ENCODE measurements around the gene DSCAML1.

The DSCAML1 gene

GRCh38 chr11:117720061-117720511 is 76.9 kb downstream of the DSCAML1 start:
- no peak for DNase-seq

DNA sequence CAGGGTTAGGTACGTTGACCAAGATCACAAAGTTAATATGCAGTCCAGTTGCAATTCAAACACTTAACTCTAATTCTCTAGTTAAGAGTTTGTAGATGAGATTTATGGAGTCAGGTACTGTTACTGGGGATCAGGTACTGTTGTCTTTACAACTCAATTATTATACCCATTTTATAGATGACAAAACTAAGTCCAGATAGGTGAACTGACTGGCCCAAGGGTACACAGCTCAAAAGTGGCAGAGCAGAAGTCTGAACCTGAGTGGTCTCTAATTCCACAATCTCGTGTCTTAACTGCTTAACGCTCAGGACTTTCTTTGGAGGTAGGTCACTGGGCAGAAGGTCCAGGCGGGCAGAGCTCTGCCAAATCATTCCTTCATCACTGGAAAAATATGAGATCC is 77.5 kb downstream of the DSCAML1 start:
- no peak for DNase-seq

DNA sequence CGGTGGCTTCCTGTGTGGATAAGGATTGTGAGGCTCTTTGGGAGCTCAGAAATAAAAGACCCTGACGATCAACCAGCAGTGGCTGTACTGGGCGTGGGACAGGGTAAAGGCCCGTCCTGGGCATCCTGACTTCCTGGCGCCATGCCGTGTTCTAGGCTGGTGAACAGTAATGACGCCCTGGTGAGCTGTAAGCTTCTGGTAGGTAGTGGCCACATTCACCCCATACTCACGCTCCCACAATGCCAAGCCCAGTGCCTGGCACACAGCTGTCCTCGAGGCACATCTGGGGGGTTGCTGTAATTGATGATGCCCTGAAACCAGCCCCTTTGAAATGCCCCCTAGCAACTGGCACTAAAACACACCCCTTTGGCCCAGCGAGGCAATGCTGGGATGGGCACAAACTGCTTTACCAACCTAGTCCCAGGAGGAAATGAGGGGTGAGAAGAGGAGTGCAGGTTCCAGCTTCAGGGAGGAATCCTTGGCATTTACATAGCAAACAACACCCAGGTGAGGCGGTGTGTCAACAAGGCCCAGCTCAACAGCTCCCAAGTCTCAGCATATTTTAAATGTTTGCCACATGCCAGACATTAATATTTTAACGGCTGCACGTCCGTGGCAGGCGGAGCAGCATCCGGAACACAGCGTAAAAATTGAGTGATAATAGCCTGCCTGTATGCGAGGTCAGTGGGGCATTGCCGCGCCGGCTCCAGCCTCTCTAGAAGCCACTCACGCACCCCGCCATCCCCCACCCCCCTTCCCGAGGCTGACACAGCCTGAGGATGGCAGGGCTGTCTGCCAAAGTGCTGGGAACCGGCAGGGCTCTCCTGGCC is 79.3 kb downstream of the DSCAML1 start:
- DNase-seq, result no peak

DNA sequence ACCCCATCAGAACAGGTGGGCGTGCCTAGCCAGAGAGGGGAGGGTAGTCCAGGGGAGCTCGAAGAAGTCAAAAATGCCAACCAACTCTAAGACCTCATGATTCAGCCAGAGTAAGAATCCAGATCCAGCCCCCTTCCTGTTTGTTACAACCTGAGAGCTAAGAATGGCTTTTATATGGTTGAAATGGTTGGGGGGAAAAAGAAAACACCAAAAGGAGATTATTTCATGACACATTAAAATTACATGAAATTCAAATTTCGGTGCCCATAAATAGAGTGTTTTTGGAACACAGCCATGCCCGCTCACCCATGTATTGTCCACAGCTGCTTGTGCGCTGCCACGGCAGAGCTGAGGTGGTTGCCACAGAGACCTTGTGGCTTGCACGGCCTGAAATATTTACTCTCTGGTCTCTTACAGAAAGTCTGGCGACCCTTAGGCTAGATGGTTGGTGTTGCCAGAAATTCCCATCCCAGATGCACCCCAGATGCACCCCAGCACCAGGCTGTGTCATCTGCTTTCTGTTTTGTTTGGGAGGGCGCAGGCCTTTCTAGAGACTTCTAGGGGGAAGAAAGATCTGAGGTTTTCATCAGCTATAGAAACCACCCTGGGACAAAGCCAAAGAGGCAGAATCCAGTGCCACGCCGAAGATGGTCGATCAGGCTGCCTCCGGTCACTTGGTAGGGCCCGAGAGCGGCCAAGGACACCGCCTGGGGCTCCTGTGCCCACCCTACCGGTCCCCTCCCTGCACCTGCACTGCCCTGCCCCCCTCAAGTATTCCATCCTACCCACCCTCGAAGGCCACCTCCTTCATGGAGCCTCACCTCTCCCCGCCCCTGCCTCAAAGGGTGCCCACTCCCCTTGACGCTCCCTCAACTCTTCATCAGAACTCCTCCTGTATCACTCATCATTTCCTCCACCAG is 80.2 kb downstream of the DSCAML1 start:
- no peak for DNase-seq

- no peak for DNase-seq
Observed at GRCh38 chr11:117715801-117716200, 81.2 kb downstream of the DSCAML1 start.

DNA sequence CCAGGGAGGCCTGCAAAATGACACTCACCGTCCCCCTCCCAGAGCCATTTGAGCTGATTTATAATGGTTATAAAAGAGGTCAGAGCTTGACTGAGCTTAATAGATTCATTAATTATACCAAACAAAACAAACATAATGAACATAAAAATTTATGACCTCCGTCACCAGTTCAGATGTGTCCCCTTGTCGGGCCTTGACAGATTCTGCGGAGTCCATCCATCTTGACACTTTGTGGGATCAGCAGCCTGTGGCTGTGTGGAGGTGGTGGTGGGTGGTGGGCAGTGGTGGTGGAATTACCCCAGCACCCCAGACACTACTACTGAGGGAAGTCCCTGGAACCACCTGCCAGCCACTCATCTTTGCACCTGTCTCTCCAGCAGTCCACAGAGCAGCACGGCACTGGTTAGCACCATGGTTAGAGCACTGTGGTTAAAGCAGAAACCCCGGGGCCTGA is 83.5 kb downstream of the DSCAML1 start:
- DNase-seq, result no peak

DNA sequence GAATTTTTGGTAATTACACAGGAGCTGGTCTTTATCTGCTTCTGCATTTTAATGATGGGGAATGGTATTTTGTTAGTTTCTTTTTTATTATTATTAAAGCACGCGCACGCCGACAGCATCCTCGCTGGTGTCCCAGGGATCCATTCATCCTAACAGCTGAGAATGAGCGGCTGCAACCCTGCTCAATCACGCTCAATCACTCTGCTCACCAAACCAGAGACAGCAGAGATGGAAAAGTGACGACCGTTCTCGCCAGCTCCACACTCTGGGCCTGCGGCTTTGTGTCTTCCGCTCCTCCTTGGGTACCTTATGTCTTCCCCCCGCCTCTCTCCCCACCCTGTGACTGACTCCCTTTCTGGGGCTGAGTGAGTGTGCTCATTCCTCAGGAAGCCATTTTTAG is 84.5 kb downstream of the DSCAML1 start:
- no peak for DNase-seq

- no peak for DNase-seq
Observed at GRCh38 chr11:117711331-117711730, 85.7 kb downstream of the DSCAML1 start.

- DNase-seq, result no peak
Observed at GRCh38 chr11:117710211-117710610, 86.8 kb downstream of the DSCAML1 start.

DNA sequence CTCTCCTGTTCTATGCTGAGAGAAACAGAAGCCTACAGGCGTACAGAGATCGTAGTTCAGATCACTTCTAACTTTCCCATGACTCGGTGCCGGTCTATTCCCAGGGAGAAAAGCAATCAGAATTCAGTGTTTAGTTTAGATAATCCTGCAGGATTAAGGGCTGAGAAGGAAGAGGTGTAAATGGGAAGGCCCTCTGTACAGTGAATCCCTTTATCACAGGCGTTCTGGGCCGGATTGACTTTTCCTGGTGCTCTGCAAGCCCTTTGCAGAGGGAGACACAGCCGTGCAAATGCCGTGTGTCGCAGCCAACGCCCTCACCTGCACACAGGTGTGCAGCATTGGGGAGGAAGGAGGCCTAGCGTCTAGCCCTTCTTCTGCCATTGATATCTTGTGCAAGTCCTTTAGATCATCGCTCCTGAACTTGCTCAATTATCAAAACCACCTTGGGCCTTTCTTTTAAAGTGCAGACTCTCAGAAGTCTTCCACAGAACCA is 90.6 kb downstream of the DSCAML1 start:
- no peak for DNase-seq

DNA sequence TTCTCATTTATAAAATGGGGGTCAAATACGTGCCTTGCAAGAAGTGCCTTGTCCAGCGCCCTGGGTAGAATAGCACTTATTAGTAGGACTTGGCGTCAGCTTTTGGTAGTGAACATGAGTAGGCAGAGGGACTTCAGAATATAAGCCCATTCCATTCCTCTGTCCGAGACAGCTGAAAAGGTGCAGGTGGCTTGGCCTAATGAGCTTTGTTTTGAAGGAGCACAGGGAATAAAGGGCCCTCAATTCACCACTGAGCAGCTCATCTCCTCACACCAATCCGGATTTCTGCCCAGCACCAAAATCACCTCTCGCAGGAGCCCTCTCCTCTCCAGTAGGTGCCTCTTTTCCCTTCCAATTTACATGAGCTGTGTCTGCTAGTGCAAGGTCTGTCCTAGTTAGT is 91.2 kb downstream of the DSCAML1 start:
- DNase-seq, result no peak

DNA sequence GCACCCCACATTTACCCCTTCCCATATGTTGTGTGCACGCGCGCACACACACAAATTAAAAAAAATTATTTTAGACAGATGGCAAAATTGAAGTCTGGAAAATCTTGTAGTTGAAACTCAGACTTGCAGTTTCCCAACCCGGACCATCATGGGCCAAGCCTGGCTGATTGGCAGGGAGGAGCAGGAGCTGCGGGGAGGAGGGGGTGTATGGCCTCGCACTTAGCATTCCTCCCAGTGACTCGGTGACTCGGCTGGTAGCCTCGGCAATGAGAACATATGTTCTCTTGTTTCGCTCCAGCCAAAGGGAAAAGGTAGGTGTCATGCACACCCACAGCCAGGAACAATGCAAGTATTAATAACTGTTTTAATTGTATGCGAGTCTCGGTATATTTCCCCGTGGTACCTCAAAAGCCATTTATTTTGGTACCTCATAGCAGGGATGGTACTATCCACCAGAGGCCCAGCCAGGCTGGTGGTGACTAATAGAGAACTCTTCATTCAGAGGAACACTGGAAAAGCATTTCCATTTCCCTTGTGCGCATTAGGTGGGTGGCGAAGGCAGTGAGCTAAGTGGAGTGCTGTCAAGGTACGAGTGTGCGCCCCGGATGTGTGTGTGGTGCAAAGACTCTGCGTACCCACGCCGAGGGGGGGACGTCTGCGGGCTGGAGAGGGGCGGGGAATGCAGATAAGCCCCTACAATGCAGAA is 92.5 kb downstream of the DSCAML1 start:
- no peak for DNase-seq

GRCh38 chr11:117702946-117703598 is 93.9 kb downstream of the DSCAML1 start:
- DNase-seq, result no peak

DNA sequence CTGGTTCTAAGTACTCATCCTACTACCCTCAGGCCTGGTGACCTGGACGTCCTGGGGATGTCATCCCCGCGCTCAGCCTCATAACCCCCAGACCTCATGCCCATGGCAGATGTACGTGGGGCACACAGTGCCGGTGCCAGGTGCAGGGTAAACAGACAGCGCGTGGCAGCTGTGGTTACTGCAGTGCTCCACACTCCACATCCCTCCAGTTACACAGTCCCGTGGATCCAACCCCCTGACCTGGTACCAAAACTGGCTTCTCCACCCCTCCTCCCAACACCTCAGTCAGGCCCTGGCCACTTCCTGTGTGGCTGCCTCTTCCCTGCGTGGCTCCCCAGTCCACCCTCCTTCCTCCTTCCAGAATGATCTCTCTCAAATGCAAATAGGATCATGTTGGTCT is 95.2 kb downstream of the DSCAML1 start:
- peak; percentile 3 for DNase-seq

DNA sequence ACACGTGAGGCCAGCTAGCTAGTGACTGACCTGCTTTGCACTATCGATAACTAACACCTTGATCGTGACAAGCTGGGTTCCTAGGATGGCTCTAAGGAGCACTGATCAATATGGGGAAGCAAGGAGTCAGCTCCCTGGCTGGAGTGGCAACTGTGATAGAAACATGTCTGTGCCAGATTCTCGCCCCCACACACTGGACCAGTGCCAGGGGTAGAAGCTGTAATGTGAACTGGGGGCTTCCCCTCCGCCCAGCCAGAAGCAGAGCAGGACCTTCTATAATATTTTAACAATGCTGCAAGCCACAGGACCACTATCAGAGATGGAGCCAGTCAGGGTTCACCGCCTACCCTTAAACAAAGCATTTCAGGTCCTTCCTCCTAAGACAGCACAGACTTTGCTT is 96.5 kb downstream of the DSCAML1 start:
- DNase-seq, result no peak

DNA sequence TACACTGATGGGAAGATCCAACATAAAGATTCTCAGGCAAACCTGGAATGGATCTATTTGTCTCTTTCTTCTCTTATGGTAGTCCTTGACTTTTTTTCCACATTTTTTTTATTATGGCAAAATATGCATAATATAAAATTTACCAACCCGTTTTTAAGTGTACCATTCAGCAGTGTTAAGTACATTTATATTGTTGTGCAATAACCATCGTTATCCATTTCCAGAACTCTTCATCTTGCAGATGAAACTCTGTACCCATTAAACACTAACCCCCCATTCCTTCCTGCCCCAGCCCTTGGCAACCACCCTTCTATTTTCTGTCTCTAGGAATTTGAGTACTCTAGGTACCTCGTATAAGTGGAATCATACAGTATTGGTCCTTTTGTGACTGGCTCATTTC is 99.7 kb downstream of the DSCAML1 start:
- DNase-seq, result no peak

DNA sequence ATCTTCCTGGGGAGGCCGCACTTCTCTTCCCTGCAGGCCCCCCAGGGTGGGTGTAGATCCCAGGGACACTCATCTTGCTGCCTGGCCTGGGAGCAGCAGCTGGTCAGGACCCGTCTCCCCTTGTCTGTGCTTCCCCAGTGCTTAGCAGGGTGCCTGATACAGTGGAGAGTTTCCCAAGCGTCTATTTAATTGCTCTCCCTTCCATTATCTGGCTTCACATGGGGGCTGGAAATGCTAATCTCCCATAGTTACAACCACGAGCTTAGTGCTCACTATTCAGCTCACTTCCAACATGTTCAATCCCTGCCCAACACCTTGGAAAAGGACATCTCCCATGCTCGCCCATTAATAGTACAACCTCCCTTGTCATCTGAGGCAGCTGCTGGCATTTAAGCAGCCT is 100.5 kb downstream of the DSCAML1 start:
- DNase-seq, result no peak

GRCh38 chr11:117693344-117693743 is 103.7 kb downstream of the DSCAML1 start:
- no peak for DNase-seq

- no peak for DNase-seq
Observed at GRCh38 chr11:117691516-117691915, 105.5 kb downstream of the DSCAML1 start.

DNA sequence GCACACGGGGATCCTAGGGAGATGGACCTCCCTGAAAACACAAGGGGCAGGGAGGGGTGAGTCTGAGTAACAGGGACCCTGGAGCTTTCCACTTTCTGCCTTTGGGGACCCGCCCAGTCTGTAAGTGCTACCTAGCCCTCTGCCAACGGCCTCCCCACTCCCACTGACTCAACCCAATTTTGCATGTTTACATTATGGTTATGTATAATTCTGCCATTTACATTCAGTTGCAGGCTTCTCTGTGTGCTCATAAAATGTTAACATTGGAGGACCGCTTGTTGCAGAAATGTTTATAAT is 105.8 kb downstream of the DSCAML1 start:
- DNase-seq, result no peak

DNA sequence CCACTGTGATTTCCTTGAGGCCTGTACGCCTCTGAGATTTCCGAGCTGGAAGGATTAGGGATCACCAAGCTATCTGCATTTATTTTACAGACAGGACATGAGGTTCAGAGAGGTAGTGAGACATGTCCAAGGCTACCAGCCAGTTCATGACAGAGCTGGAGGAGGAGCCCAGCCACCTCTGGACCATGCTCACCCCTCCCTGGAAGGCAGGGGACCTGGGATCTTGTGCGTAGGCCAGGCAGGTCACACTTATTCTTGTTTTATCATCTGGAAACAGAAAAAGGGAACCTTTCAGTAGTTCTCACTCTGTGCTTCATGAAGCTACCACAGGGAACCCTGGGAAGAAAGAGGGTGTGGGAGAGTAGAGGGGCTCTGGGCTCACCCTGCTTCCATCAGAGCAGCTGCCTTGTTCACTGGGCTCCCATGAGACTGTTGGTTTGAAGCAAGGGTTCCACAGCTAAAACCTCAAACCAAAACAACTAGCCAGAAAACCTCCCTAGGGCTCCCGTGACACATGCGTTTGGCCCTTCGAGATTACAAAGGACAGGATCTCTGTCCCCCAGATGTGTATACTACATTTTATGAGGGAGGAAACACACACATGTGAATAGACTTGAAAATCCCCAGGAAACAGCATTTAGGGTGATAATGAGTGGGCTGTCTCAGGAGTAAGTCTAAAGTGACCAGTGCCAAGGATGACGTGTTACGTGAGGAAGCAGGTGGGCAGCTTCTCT is 106.4 kb downstream of the DSCAML1 start:
- DNase-seq, result peak; percentile 11

- DNase-seq, result no peak
Observed at GRCh38 chr11:117688255-117688797, 108.7 kb downstream of the DSCAML1 start.

All from MV-4-11 (cell line).